T-helper 22 cell (primary cell): Measurements from ENCODE around the gene TMEM255A.

ENCODE experiments used
- DNase-seq: peaks from one replicate; pipeline ENCODE4 v3.0.0-alpha.2; 2020; ENCODE audit warnings: low read depth

Gene TMEM255A

GRCh38 chrX:120308558-120308957, 2.7 kb downstream of the TMEM255A start:
- DNase-seq = no peak

GRCh38 chrX:120306630-120307029, 4.6 kb downstream of the TMEM255A start:
- no peak for DNase-seq

- DNase-seq = no peak
Measured at GRCh38 chrX:120305531-120306141, 5.6 kb downstream of the TMEM255A start.

- no peak for DNase-seq
Measured at GRCh38 chrX:120304256-120304655, 7.0 kb downstream of the TMEM255A start.

- DNase-seq = no peak
Measured at GRCh38 chrX:120302434-120302833, 8.8 kb downstream of the TMEM255A start.

- DNase-seq = no peak
Measured at GRCh38 chrX:120301960-120302359, 9.3 kb downstream of the TMEM255A start.

GRCh38 chrX:120301497-120301896, 9.8 kb downstream of the TMEM255A start:
- DNase-seq = no peak

- DNase-seq = no peak
Measured at GRCh38 chrX:120299928-120300327, 11.3 kb downstream of the TMEM255A start.

GRCh38 chrX:120297923-120298322, 13.3 kb downstream of the TMEM255A start:
- DNase-seq = no peak

GRCh38 chrX:120294651-120295050, 16.6 kb downstream of the TMEM255A start:
- DNase-seq = no peak

- no peak for DNase-seq
Measured at GRCh38 chrX:120293015-120293414, 18.2 kb downstream of the TMEM255A start.

- no peak for DNase-seq
Measured at GRCh38 chrX:120291211-120291610, 20.1 kb downstream of the TMEM255A start.

GRCh38 chrX:120290107-120290506, 21.2 kb downstream of the TMEM255A start:
- no peak for DNase-seq

- DNase-seq = no peak
Measured at GRCh38 chrX:120287513-120288112, 23.6 kb downstream of the TMEM255A start.

GRCh38 chrX:120286733-120287512, 24.3 kb downstream of the TMEM255A start:
- no peak for DNase-seq

- DNase-seq = no peak
Measured at GRCh38 chrX:120282697-120283096, 28.6 kb downstream of the TMEM255A start.

GRCh38 chrX:120281761-120282160, 29.5 kb downstream of the TMEM255A start:
- no peak for DNase-seq

- no peak for DNase-seq
Measured at GRCh38 chrX:120281021-120281624, 30.1 kb downstream of the TMEM255A start.

GRCh38 chrX:120274958-120275357, 36.3 kb downstream of the TMEM255A start:
- DNase-seq = no peak

GRCh38 chrX:120274145-120274544, 37.1 kb downstream of the TMEM255A start:
- no peak for DNase-seq

- no peak for DNase-seq
Measured at GRCh38 chrX:120271218-120271617, 40.0 kb downstream of the TMEM255A start.

- DNase-seq = no peak
Measured at GRCh38 chrX:120270567-120270966, 40.7 kb downstream of the TMEM255A start.
